ENCODE measurements around the gene GABRR3.

GABRR3 gene

DNA sequence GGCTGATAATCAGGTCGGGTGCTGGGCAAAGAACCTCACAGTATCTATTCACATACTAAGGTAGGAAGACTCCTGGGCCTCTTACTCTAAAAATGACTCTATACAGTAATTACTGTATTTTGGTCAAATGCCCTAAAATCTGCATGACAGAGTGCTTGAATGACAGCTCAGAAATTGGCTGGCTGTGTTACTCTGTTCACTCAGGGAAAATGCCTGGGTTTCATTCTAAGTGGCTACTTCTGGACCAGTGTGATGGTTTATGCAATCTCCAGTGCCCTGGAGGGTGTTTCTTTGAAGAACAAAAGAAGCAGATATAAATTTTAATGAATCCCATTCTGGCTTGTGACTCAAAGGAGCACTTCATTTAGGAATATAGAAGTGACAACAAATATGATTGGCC is 2.2 kb downstream of the GABRR3 start:
- TF ChIP-seq, protein P1, sequence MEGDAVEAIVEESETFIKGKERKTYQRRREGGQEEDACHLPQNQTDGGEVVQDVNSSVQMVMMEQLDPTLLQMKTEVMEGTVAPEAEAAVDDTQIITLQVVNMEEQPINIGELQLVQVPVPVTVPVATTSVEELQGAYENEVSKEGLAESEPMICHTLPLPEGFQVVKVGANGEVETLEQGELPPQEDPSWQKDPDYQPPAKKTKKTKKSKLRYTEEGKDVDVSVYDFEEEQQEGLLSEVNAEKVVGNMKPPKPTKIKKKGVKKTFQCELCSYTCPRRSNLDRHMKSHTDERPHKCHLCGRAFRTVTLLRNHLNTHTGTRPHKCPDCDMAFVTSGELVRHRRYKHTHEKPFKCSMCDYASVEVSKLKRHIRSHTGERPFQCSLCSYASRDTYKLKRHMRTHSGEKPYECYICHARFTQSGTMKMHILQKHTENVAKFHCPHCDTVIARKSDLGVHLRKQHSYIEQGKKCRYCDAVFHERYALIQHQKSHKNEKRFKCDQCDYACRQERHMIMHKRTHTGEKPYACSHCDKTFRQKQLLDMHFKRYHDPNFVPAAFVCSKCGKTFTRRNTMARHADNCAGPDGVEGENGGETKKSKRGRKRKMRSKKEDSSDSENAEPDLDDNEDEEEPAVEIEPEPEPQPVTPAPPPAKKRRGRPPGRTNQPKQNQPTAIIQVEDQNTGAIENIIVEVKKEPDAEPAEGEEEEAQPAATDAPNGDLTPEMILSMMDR (IDR thresholded peaks at IDR 0.05) = no peak
- TF ChIP-seq ZFX (IDR thresholded peaks at IDR 0.05; ENCODE audit: borderline replicate concordance) = no peak
- no peak overlapping the region for H3K27ac ChIP-seq

DNA sequence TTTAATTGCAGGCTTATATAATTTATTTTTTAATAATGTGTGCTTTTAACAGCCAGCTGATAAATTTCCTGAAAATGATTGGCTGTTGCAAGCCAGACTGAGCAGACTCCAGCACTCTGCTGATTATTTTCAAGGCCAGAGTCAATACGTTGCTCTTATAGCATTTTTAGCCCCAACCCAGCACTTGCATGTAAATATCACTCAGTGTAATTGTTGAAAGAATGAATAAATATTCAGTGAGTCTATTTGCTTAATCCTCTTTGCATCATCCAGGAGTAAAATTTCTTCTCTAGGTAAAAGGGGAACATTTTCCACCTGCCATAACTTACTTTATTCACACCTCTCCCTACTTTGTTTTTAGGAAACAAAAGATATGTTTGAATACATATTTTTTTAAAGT is 2.9 kb downstream of the GABRR3 start:
- H3K27ac ChIP-seq = no peak overlapping the region
- no peak for TF ChIP-seq ZFX (IDR thresholded peaks at IDR 0.05; ENCODE audit: borderline replicate concordance)
- TF ChIP-seq, protein P1 (IDR thresholded peaks at IDR 0.05) = no peak

DNA sequence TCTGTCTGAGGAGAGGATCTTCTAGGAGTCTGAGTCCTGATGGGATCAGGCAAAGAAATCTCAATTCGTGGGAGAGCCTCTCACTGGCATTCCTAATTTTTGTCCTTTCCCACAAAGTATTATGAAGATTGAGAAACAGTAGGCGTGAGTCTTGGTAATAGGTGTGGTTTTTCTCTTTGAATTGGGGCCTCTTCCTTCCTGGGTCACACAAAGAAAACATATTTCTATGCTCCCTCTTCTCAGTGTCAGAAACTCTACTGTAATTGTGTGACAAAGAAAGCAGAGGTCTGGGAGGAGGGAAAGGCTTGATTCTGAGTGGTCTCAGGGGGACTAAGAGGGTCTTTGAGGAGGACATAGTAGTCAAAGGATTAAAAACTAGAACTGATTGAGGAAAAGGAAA is 6.0 kb downstream of the GABRR3 start:
- TF ChIP-seq, protein P1 (IDR thresholded peaks at IDR 0.05) = no peak
- TF ChIP-seq ZFX (IDR thresholded peaks at IDR 0.05; ENCODE audit: borderline replicate concordance) = no peak
- no peak overlapping the region for H3K27ac ChIP-seq

DNA sequence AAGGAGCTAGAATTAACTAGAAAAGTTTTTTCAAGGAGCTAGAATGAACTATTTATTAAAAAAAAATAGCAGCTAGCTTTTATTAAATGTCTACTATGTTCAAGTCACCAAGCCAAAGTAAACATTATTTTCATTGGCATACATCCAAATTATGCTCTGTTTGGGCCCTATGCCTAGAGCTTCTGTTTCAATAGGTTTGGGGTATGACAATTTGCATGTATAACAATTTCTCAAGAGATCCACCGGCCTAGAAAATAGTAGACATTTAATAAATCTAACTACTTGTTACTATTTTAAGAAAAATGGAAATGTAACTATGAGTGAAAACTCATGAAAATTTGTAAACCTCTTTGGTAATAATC is 8.0 kb downstream of the GABRR3 start:
- H3K27ac ChIP-seq = no peak overlapping the region
- no peak for TF ChIP-seq ZFX (IDR thresholded peaks at IDR 0.05; ENCODE audit: borderline replicate concordance)
- TF ChIP-seq, protein P1 (IDR thresholded peaks at IDR 0.05) = no peak

DNA sequence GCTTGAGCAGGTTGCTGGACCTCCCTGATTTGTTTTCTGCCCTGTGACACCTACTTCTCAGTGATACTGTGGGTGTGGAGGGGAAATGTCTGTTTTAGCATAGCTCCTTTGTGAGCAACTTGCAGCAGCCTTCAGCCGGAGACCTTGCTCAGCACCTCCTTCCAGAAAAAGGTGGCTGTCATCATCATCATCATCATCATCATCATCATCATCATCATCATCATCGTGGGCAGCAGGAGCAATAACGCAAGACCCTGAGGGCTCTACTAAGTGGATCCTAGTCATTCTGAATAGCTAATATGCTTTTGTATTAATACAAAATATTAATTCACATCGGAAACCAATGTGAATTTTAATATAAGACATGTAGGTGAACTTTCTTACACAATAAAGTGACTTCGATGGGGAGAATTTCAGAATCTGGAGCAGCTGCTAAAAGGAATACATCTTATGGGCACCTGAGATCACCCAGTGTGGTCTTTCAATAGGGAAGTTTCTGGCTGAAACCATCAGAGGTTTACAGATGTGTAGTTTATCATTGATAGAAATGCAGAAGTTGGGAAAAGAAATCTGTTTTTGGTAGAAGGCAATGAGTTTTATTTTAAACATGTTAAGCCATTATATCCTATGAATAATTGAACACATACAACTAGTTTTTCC is 8.6 kb downstream of the GABRR3 start:
- TF ChIP-seq, protein P1 (IDR thresholded peaks at IDR 0.05) = no peak
- TF ChIP-seq ZFX (IDR thresholded peaks at IDR 0.05; ENCODE audit: borderline replicate concordance) = no peak
- no peak overlapping the region for H3K27ac ChIP-seq

DNA sequence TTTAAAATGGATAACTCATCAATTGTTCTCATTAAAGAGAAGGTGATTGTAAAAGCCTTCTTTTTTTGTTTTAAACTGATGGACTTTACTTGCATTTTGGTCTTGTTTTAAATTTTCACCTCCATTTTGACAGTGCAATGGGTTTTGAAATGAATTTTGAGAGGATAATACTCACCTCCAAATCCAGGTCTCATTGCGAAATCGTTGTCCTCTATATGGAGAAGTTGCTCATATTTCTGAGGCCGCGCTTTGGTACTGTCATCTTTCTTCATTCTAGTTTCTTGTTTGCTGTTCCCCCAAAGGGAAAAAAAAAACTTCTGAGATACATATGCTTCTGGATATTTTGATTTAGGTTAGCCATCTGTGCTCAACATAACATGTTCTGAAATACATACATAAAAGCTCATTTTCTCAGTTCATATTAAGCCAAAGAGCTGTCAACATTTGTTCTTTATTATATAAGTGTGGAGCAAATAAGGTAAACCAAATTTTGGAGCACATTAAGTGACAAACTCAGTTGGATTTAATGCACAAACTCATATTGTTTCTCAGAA is 9.6 kb downstream of the GABRR3 start:
- TF ChIP-seq, protein P1 (IDR thresholded peaks at IDR 0.05) = no peak
- TF ChIP-seq ZFX (IDR thresholded peaks at IDR 0.05; ENCODE audit: borderline replicate concordance) = no peak
- H3K27ac ChIP-seq = no peak overlapping the region

DNA sequence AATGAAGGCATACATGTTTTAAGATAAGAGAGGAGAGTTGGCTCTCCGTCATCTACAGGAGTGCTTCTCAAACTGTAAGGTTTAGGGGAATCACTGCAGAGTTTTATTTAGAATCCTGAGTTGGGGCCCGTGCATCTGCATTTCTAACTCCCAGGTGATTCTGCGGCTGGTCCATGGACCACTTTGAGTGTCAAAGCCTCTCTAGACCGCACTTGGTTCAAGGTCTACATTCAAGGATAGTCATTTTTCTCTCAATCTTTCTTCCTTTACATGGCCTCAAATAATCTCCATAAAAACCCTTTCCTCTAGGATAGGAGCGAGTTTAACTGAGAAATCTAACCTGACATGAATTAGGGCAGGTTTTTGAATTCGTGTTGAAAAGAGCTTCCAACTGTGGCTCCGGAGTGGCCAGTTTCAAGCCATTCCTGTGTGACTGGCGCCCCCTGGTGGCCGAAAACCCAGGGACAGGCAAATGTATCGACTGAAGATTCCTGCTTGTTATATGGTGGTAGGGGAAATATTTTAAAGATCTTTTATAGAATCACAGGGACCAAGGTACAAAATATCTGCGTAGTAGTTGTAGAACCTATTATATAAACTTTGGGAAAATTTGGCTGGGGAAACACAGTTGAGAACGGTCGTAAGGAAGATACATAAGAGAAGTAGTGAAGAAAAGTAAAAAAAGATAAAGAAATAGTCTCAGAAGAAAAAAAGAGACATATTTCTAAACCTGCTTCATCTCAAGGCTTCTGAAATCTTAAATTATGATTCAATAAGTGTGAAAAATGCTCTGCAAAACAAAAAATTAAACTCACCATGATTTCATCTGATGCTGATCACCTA is 11.9 kb downstream of the GABRR3 start:
- H3K27ac ChIP-seq = no peak overlapping the region
- TF ChIP-seq, protein P1 (IDR thresholded peaks at IDR 0.05) = peak; percentile 90
- TF ChIP-seq ZFX (IDR thresholded peaks at IDR 0.05; ENCODE audit: borderline replicate concordance) = no peak
